K562 (cell line): ENCODE data around the gene FAM114A1. TPM values are rescaled to one million over a fixed set of nuclear protein-coding genes. Genes with fewer than 3 reads are reported as not detected.
"Not testable (repeated sequence)": the region's sequence is repeated elsewhere in the genome, so short reads cannot be mapped to it uniquely, and the experiment has no call there.

Source experiments
- ATAC-seq: fragments of 200-7000 bp; cut with Tn5 transposase; 3 replicates; pipeline ENCODE4 v1.9.1; 2020; ENCODE audit warnings: moderate library complexity
- BruUV-seq: library from RNA; stranded (reverse); fragments of 400-500 nt; replicated peaks from 2 replicates; lab custom pipeline; 2021; lab: Mats Ljungman, UMichigan
- CTCF ChIA-PET: fragments of 300-600 bp; formaldehyde crosslinking; extraction: SDS; loops from one replicate; lab custom pipeline; 2021; ENCODE audit warnings: low intra/inter-chr PET ratio; lab: Yijun Ruan, JAX
- POLR2A ChIA-PET: fragments of 300-600, 350-650 bp; sonication (Branson Sonifier 250); formaldehyde crosslinking; extraction: SDS; loops from one replicate; lab custom pipeline; 2021; ENCODE audit warnings: antibody characterized with exemption, inconsistent platforms; lab: Yijun Ruan, JAX
- DNase-seq, 4 experiments: peaks; one replicate each; pipeline versions ENCODE4 v3.0.0 to v3.0.0-alpha.2; 2011 to 2018; ENCODE audit warnings: low spot score in 3 of 4, mixed read lengths in 3 of 4; ENCODE audit errors: extremely low read depth in 1 of 4
- FAIRE-seq: peaks from 2 replicates; lab custom pipeline; 2011; peaks lifted over from hg19 to GRCh38; lab: Jason Lieb, UNC
- H2AFZ ChIP-seq: 2 replicates; pipeline ENCODE4 v1.6.0; 2011; ENCODE audit warnings: low read depth, low read length, control low read depth, inconsistent platforms
- H3K27ac ChIP-seq: fragments of 200-600 bp; 3 replicates; pipeline ENCODE4 v1.8.0; 2011; ENCODE audit warnings: low read depth, mild to moderate bottlenecking, control low read depth, inconsistent platforms, low read length, moderate library complexity, mixed read lengths; ENCODE audit errors: extremely low read depth
- H3K27me3 ChIP-seq, 2 experiments: fragments of 300-600 bp in 1 of 2; 2 replicates in 1 of 2; 3 replicates in 1 of 2; pipeline versions ENCODE4 v1.6.0 to v1.8.0; 2011; ENCODE audit warnings: inconsistent platforms in 2 of 2, low read length in 2 of 2, mild to moderate bottlenecking in 1 of 2, mixed read lengths in 1 of 2, moderate library complexity in 1 of 2; ENCODE audit not compliant: control insufficient read depth in 2 of 2, insufficient read depth in 2 of 2
- H3K36me3 ChIP-seq: fragments of 300-600 bp; 3 replicates; pipeline ENCODE4 v1.8.0; 2011; ENCODE audit warnings: mild to moderate bottlenecking, low read length, inconsistent platforms; ENCODE audit not compliant: control insufficient read depth, insufficient read depth
- H3K4me1 ChIP-seq, 2 experiments: fragments of 200-600 bp in 1 of 2; replicated peaks in 1 of 2; 2 replicates in 1 of 2; 3 replicates in 1 of 2; pipeline versions ENCODE4 v1.5.1 to v1.8.0; 2011; ENCODE audit warnings: inconsistent platforms in 2 of 2, low read length in 2 of 2, mild to moderate bottlenecking in 1 of 2, mixed read lengths in 1 of 2, moderate library complexity in 1 of 2; ENCODE audit not compliant: control insufficient read depth in 2 of 2, insufficient read depth in 2 of 2
- H3K4me2 ChIP-seq: 2 replicates; pipeline ENCODE4 v1.6.1; 2011; ENCODE audit warnings: low read length, control low read depth, inconsistent platforms, mixed read lengths; ENCODE audit not compliant: insufficient read depth
- H3K4me3 ChIP-seq: fragments of 200-600 bp; sonication (generic), shearing (Covaris generic); 2 replicates; pipeline ENCODE4 v1.5.1; 2016; ENCODE audit warnings: control low read depth, inconsistent platforms
- H3K79me2 ChIP-seq: fragments of 200-600 bp; 3 replicates; pipeline ENCODE4 v1.8.0; 2011; ENCODE audit warnings: low read length, inconsistent platforms; ENCODE audit not compliant: control insufficient read depth, insufficient read depth
- H3K9ac ChIP-seq, 2 experiments: 2 replicates each; pipeline versions ENCODE4 v1.6.0 to v1.6.1; 2011; ENCODE audit warnings: low read depth in 2 of 2, low read length in 2 of 2, control low read depth in 1 of 2, inconsistent platforms in 1 of 2, mild to moderate bottlenecking in 1 of 2, mixed read lengths in 1 of 2; ENCODE audit not compliant: insufficient read depth in 1 of 2
- H3K9me1 ChIP-seq: one replicate; pipeline ENCODE4 v1.6.0; 2011; ENCODE audit warnings: inconsistent platforms, mild to moderate bottlenecking, low read length, moderate library complexity; ENCODE audit not compliant: control insufficient read depth, insufficient read depth
- H3K9me3 ChIP-seq: replicated peaks from 2 replicates; pipeline ENCODE4 v1.5.1; 2011; ENCODE audit warnings: low read depth, low read length, inconsistent platforms; ENCODE audit not compliant: control insufficient read depth, insufficient read depth
- H4K20me1 ChIP-seq: replicated peaks from 2 replicates; pipeline ENCODE4 v1.6.1; 2011; ENCODE audit warnings: low read length, inconsistent platforms, mixed read lengths; ENCODE audit not compliant: control insufficient read depth, insufficient read depth
- CHD4 ChIP-seq: fragments of 200-600 bp; sonication (generic); IDR thresholded peaks from 3 replicates; pipeline ENCODE4 v1.6.1; 2012; ENCODE audit warnings: low read depth, mild to moderate bottlenecking, mixed read lengths, low read length, inconsistent platforms; ENCODE audit not compliant: insufficient read depth, insufficient replicate concordance, poor library complexity, severe bottlenecking
- HDGF ChIP-seq: fragments of 450-650 bp; IDR thresholded peaks from 2 replicates; pipeline ENCODE4 v1.6.1; 2016
- L3MBTL2 ChIP-seq: fragments of 450-650 bp; IDR thresholded peaks from 2 replicates; pipeline ENCODE4 v1.6.1; 2016; ENCODE audit warnings: mild to moderate bottlenecking, moderate library complexity
- PRPF4 ChIP-seq: fragments of 200-400 bp; formaldehyde crosslinking; IDR thresholded peaks from one replicate; pipeline ENCODE4 v1.6.1; 2017; ENCODE audit warnings: low read length, low read depth, mild to moderate bottlenecking; ENCODE audit not compliant: insufficient read depth, poor library complexity, severe bottlenecking
- SAFB ChIP-seq: fragments of 200-400 bp; formaldehyde crosslinking; IDR thresholded peaks from 2 replicates; pipeline ENCODE4 v1.6.1; 2017; ENCODE audit warnings: low read depth, low read length, borderline replicate concordance
- SMAD2 ChIP-seq: fragments of 150-350 bp; IDR thresholded peaks from 2 replicates; pipeline ENCODE4 v1.6.1; 2014; ENCODE audit warnings: low read depth, mild to moderate bottlenecking, low read length
- ZFX ChIP-seq: sonication (generic); formaldehyde crosslinking; IDR thresholded peaks from 2 replicates; pipeline ENCODE4 v1.8.0; 2022; ENCODE audit warnings: mild to moderate bottlenecking, missing genetic modification reagents, moderate library complexity
- ZNF274 ChIP-seq: IDR thresholded peaks from 2 replicates; pipeline ENCODE4 v1.6.1; 2011; ENCODE audit warnings: low read depth, mild to moderate bottlenecking, low read length, moderate library complexity, borderline replicate concordance
- ZNF644 ChIP-seq: fragments of 200-800 bp; sonication (Bioruptor generic); IDR thresholded peaks from 2 replicates; pipeline ENCODE4 v1.6.1; 2016; ENCODE audit warnings: low read depth, missing genetic modification characterization, missing compliant biosample characterization
- ZNF79 ChIP-seq: fragments of 250-450 bp; sonication (Bioruptor Pico); IDR thresholded peaks from 2 replicates; pipeline ENCODE4 v1.4.0; 2020; ENCODE audit warnings: low read depth, mild to moderate bottlenecking, moderate library complexity
- WGBS: fragments of 100-300 bp; shearing (Covaris generic); methylation state at CpG from one replicate; pipeline ENCODE4 v1.1.6; 2016; ENCODE audit warnings: low coverage, mixed read lengths; ENCODE audit not compliant: insufficient coverage; ENCODE audit errors: missing lambda C conversion rate; 5-methylcytosine and 5-hydroxymethylcytosine counted together
- in situ Hi-C: fragments of 300-500 bp; cut with MboI; formaldehyde crosslinking; loops from 4 replicates; pipeline ENCODE4 v1.15.0; 2018; ENCODE audit warnings: inconsistent platforms, mixed read lengths
- intact Hi-C: fragments of 100-400 bp; cut with micrococcal nuclease; formaldehyde crosslinking; loops from 2 replicates; pipeline ENCODE4 v1.14.2; 2022
- polyA plus RNA-seq, 8 experiments: library from polyadenylated mRNA; depleted of rRNA in 4 of 8; stranded (reverse) in 5 of 8; unstranded in 3 of 8; fragments of >200 nt; fragmentation: Nextera tagmentation in 2 of 8; fragmentation: Illumina TruSeq in 1 of 8; extraction: Ambion mirVana in 2 of 8; extraction: Trizol in 1 of 8; gene quantifications; 2 replicates each; pipeline versions ENCODE4 v1.2.1 to v1.2.3, GENCODE V29; 2011 to 2014; ENCODE audit warnings: inconsistent platforms in 1 of 8, missing spikeins in 1 of 8
- total RNA-seq, 7 experiments: library from RNA; depleted of rRNA in 6 of 7; stranded (reverse); fragments of >200 nt in 6 of 7; fragmentation: Illumina TruSeq in 2 of 7; extraction: Trizol in 2 of 7; gene quantifications; 2 replicates each; pipeline versions ENCODE4 v1.2.1 to v1.2.3, GENCODE V29; 2011 to 2021; ENCODE audit warnings: low replicate concordance in 1 of 7
- TF ChIP-seq, protein P1 (sequence below): fragments of 200-800 bp; sonication (Bioruptor generic); IDR thresholded peaks from 2 replicates; pipeline ENCODE4 v1.6.1; 2017; ENCODE audit warnings: missing genetic modification characterization, missing compliant biosample characterization
- TF ChIP-seq, protein P2 (sequence below), 2 experiments: IDR thresholded peaks; 2 replicates each; pipeline ENCODE4 v1.6.1; 2012; ENCODE audit warnings: improper control_type of control experiment in 2 of 2, low read depth in 2 of 2, low read length in 2 of 2, borderline replicate concordance in 1 of 2

Gene FAM114A1
- total and polyA plus RNA-seq, 9 of the 15 experiments (the other 6 are each of a cell fraction or from before 2014, with no cell fraction given) = 1.8 to 12.0 (median 4.3) TPM

DNA sequence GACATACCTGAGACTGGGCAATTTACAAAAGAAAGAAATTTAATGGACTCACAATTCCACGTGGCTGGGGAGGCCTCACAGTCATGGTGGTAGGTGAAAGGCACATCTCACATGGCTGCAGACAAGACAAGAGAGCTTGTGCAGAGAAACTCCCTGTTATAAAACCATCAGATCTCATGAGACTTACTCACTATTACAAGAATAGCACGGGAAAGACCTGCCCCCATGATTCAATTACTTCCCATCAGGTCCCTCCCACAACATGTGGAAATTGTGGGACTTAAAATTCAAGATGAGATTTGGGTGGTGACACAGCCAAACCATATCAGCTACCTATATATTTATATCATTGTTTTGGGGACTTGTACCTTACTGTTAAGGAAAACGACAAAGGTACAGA, 74.3 kb downstream of the FAM114A1 start:
- TF ChIP-seq, protein P1, sequence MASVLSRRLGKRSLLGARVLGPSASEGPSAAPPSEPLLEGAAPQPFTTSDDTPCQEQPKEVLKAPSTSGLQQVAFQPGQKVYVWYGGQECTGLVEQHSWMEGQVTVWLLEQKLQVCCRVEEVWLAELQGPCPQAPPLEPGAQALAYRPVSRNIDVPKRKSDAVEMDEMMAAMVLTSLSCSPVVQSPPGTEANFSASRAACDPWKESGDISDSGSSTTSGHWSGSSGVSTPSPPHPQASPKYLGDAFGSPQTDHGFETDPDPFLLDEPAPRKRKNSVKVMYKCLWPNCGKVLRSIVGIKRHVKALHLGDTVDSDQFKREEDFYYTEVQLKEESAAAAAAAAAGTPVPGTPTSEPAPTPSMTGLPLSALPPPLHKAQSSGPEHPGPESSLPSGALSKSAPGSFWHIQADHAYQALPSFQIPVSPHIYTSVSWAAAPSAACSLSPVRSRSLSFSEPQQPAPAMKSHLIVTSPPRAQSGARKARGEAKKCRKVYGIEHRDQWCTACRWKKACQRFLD (CRISPR knock-in tag) = 0 out of 2 replicates have a peak, but pooled peaks have one; percentile 22
- intact Hi-C loops, H2AFZ ChIP-seq, FAIRE-seq, ATAC-seq, in situ Hi-C loops, DNase-seq, H3K36me3 ChIP-seq, H3K9me1 ChIP-seq, BruUV-seq, H3K4me3 ChIP-seq, H3K79me2 ChIP-seq, H3K9ac ChIP-seq, H3K27me3 ChIP-seq, H4K20me1 ChIP-seq, H3K4me2 ChIP-seq, CTCF ChIA-PET, H3K9me3 ChIP-seq, H3K27ac ChIP-seq: not testable (repeated sequence)
- 10% methylated on average over 3 of the region's 3 CpGs for WGBS
- H3K4me1 ChIP-seq = peaks cover 0 to 11% of the 10 kb centered on the region in 2 experiments; a peak in 2 of 5 replicates
- POLR2A ChIA-PET = interaction anchor here (0.6 to 1.3 kb wide), 5 partner anchors 8 to 181 kb away, joined by 3 read pairs; no protein-coding TSS in a partner anchor

DNA sequence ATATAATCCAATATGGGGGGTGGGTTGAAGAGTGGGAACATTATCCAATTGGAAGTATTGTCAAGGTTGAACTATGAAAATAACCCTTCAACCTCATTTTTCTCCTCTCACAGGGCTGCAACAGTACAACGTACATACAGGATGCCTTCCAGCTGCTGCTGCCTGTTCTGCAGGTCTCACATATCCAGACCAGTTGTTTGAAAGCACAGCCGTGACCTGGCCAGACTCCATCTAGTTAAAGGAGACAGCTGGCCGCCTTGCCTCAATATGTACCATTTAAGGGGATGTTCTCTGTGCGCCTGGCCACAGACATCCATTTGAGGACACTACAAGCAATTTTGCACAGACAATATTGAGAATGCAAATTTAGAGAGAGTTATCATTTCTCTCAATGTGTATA, 75.7 kb downstream of the FAM114A1 start:
- H4K20me1 ChIP-seq = no peaks in the 10 kb centered on the region
- no peak overlapping the region for H2AFZ ChIP-seq
- ChIA-PET CTCF (no interaction called here), POLR2A (no interaction called here)
- H3K9me1 ChIP-seq = no peaks in the 10 kb centered on the region
- no peak overlapping the region for H3K9ac ChIP-seq
- FAIRE-seq (no peak), DNase-seq (no peak), ATAC-seq (no peak)
- H3K4me1 ChIP-seq = peaks cover 0 to 4% of the 10 kb centered on the region in 2 experiments; a peak in 1 of 5 replicates
- H3K79me2 ChIP-seq = no peaks in the 10 kb centered on the region
- H3K27me3 ChIP-seq = no peaks in the 10 kb centered on the region
- H3K4me2 ChIP-seq = no peak overlapping the region
- H3K9me3 ChIP-seq = no peaks in the 10 kb centered on the region
- no TSS peak for BruUV-seq
- no peaks in the 10 kb centered on the region for H3K36me3 ChIP-seq
- WGBS = 62% methylated on average over 4 of the region's 4 CpGs
- intact Hi-C loops = no loop called here
- in situ Hi-C loops = no loop called here
- no peak overlapping the region for H3K27ac ChIP-seq
- H3K4me3 ChIP-seq = no peak overlapping the region
- TF ChIP-seq ZNF274 (no peak), PRPF4 (no peak), L3MBTL2 (no peak), ZFX (CRISPR knock-in tag) (no peak), SAFB (no peak), ZNF79 (CRISPR knock-in tag) (no peak), SMAD2 (no peak), CHD4 (no peak), HDGF (no peak), ZNF644 (tag) (no peak)
- TF ChIP-seq, protein P2, sequence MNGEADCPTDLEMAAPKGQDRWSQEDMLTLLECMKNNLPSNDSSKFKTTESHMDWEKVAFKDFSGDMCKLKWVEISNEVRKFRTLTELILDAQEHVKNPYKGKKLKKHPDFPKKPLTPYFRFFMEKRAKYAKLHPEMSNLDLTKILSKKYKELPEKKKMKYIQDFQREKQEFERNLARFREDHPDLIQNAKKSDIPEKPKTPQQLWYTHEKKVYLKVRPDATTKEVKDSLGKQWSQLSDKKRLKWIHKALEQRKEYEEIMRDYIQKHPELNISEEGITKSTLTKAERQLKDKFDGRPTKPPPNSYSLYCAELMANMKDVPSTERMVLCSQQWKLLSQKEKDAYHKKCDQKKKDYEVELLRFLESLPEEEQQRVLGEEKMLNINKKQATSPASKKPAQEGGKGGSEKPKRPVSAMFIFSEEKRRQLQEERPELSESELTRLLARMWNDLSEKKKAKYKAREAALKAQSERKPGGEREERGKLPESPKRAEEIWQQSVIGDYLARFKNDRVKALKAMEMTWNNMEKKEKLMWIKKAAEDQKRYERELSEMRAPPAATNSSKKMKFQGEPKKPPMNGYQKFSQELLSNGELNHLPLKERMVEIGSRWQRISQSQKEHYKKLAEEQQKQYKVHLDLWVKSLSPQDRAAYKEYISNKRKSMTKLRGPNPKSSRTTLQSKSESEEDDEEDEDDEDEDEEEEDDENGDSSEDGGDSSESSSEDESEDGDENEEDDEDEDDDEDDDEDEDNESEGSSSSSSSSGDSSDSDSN (IDR thresholded peaks at IDR 0.05; ENCODE audit: borderline replicate concordance in 1 of 2, low read depth in 2 of 2, low read length in 2 of 2) = no peak
